Measurements from ENCODE around the gene ZFP91. TPM values are rescaled to one million over a fixed set of nuclear protein-coding genes. Genes with fewer than 3 reads are reported as not detected.

ZFP91 gene
- total RNA-seq, 2 experiments from 2014 or later, result 46.5 to 46.7 TPM

- CTCF ChIA-PET, result no interaction called here
Observed at GRCh38 chr11:58649623-58650022, 70.8 kb downstream of the ZFP91 start.

DNA sequence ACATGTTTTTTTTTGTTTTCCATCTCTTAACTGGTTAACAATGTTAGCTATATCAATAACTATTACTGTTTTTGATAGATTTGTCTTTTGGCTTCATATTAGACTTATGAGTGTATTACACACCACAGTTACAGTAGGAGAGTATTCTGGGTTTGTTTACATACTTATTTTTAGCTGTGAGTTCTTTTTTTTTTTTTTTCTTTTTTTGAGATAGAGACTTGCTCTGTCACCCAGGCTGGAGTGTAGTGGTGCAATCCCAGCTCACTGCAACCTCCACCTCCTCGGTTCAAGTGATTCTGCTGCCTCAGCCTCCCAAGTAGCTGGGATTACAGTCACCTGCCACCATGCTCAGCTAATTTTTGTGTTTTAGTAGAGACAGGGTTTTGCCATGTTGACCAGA lies 71.6 kb downstream of the ZFP91 start:
- TF ChIP-seq, protein P1, sequence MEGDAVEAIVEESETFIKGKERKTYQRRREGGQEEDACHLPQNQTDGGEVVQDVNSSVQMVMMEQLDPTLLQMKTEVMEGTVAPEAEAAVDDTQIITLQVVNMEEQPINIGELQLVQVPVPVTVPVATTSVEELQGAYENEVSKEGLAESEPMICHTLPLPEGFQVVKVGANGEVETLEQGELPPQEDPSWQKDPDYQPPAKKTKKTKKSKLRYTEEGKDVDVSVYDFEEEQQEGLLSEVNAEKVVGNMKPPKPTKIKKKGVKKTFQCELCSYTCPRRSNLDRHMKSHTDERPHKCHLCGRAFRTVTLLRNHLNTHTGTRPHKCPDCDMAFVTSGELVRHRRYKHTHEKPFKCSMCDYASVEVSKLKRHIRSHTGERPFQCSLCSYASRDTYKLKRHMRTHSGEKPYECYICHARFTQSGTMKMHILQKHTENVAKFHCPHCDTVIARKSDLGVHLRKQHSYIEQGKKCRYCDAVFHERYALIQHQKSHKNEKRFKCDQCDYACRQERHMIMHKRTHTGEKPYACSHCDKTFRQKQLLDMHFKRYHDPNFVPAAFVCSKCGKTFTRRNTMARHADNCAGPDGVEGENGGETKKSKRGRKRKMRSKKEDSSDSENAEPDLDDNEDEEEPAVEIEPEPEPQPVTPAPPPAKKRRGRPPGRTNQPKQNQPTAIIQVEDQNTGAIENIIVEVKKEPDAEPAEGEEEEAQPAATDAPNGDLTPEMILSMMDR (IDR thresholded peaks at IDR 0.05), result no peak
- no peaks in the 10 kb centered on the region for H3K27me3 ChIP-seq (ENCODE audit: control insufficient read depth in 1 of 2, insufficient read depth in 2 of 2, low read length in 2 of 2)
- H3K27me3 Mint-ChIP-seq, result no peaks in the 10 kb centered on the region
- peaks cover 7% of the 10 kb centered on the region for H3K4me1 Mint-ChIP-seq (ENCODE audit: low read depth)
- H3K36me3 ChIP-seq (ENCODE audit: insufficient read depth, low read length), result no peaks in the 10 kb centered on the region
- ChIA-PET POLR2A (no interaction called here), CTCF (no interaction called here)
- H3K9me3 Mint-ChIP-seq, result no peaks in the 10 kb centered on the region
- H3K4me3 ChIP-seq (ENCODE audit: low read length), result no peak overlapping the region
- ATAC-seq (ENCODE audit: poor library complexity) (no peak), DNase-seq (no peak)
- H3K4me1 ChIP-seq (ENCODE audit: insufficient read depth, low read length), result peaks cover 3% of the 10 kb centered on the region
- peaks cover 6% of the 10 kb centered on the region for H3K36me3 Mint-ChIP-seq (ENCODE audit: low read depth)
- H3K27ac ChIP-seq (ENCODE audit: low read depth in 1 of 2, low read length in 2 of 2), result no peak overlapping the region
- H3K27ac Mint-ChIP-seq, result no peak overlapping the region
- H3K4me3 Mint-ChIP-seq, result no peak overlapping the region
- intact Hi-C loops (cut with DNase I, micrococcal nuclease), result loop anchor here (5.0 to 10.0 kb wide), 4 partner anchors 274 to 507 kb away; no protein-coding TSS in a partner anchor
- peaks cover 3 to 12% of the 10 kb centered on the region in 2 experiments for H3K9me3 ChIP-seq (ENCODE audit: control insufficient read depth in 1 of 2, insufficient read depth in 1 of 2, low read length in 2 of 2)

More at GRCh38 chr11:58649623-58650022, 70.8 kb downstream of the ZFP91 start:
- H3K36me3 Mint-ChIP-seq (ENCODE audit: low read depth), result peaks cover 6% of the 10 kb centered on the region
- DNase-seq (no peak), ATAC-seq (ENCODE audit: poor library complexity) (no peak)
- peaks cover 7% of the 10 kb centered on the region for H3K4me1 Mint-ChIP-seq (ENCODE audit: low read depth)
- POLR2A ChIA-PET, result no interaction called here
- no peaks in the 10 kb centered on the region for H3K27me3 Mint-ChIP-seq
- TF ChIP-seq, protein P1 (IDR thresholded peaks at IDR 0.05), result no peak
- no peak overlapping the region for H3K4me3 ChIP-seq (ENCODE audit: low read length)
- peaks cover 3% of the 10 kb centered on the region for H3K4me1 ChIP-seq (ENCODE audit: insufficient read depth, low read length)
- H3K36me3 ChIP-seq (ENCODE audit: insufficient read depth, low read length), result no peaks in the 10 kb centered on the region
- H3K4me3 Mint-ChIP-seq, result no peak overlapping the region
- H3K27me3 ChIP-seq (ENCODE audit: control insufficient read depth in 1 of 2, insufficient read depth in 2 of 2, low read length in 2 of 2), result no peaks in the 10 kb centered on the region
- H3K9me3 Mint-ChIP-seq, result no peaks in the 10 kb centered on the region
- no peak overlapping the region for H3K27ac Mint-ChIP-seq
- intact Hi-C loops (cut with DNase I, micrococcal nuclease), result loop anchor here (5.0 to 10.0 kb wide), 4 partner anchors 275 to 508 kb away; no protein-coding TSS in a partner anchor
- H3K27ac ChIP-seq (ENCODE audit: low read depth in 1 of 2, low read length in 2 of 2), result no peak overlapping the region
- H3K9me3 ChIP-seq (ENCODE audit: control insufficient read depth in 1 of 2, insufficient read depth in 1 of 2, low read length in 2 of 2), result peaks cover 5 to 16% of the 10 kb centered on the region in 2 experiments

DNA sequence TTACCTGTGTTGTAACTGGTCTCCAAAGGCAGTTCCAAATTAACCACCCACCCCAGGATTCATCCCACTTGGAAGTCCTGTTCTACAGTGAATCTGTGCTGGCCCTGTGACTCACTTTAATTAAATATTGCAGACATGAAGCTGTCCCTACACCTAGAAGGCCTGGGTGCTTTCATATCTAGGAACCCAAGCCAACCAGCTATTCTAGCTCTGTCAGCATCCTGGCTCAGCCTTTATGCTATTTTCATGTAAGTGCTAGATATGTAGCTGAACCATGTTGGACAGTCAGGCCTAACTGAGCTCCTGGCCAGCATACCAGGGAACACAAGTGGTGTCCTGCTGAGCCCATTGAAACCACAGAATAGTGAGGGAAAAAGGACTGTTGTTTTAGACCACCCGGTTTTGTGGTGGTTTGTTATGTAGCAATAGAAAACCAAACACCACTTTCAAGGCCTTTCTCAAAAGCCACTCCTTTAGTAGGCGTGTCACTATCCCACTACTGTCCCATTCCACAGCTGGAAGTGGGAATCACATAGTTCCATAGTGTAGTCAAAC lies 73.9 kb downstream of the ZFP91 start:
- no peak overlapping the region for H3K4me3 ChIP-seq (ENCODE audit: low read length)
- intact Hi-C loops (cut with DNase I, micrococcal nuclease), result loop anchor here (5.0 to 10.0 kb wide), 4 partner anchors 272 to 504 kb away; no protein-coding TSS in a partner anchor
- H3K27me3 ChIP-seq (ENCODE audit: control insufficient read depth in 1 of 2, insufficient read depth in 2 of 2, low read length in 2 of 2), result no peaks in the 10 kb centered on the region
- no peak overlapping the region for H3K27ac Mint-ChIP-seq
- no peaks in the 10 kb centered on the region for H3K27me3 Mint-ChIP-seq
- no peaks in the 10 kb centered on the region for H3K36me3 Mint-ChIP-seq (ENCODE audit: low read depth)
- H3K4me1 ChIP-seq (ENCODE audit: insufficient read depth, low read length), result peaks cover 3% of the 10 kb centered on the region
- TF ChIP-seq, protein P1 (IDR thresholded peaks at IDR 0.05), result no peak
- ChIA-PET CTCF (interaction anchor here (1.3 kb wide), 1 partner anchor 483 kb away, joined by 6 read pairs; no protein-coding TSS in a partner anchor), POLR2A (interaction anchor here (1.0 to 1.2 kb wide), 2 partner anchors 12 to 136 kb away, joined by 4 to 7 read pairs; no protein-coding TSS in a partner anchor)
- H3K4me3 Mint-ChIP-seq, result no peak overlapping the region
- ATAC-seq (ENCODE audit: poor library complexity) (no peak), DNase-seq (no peak)
- H3K36me3 ChIP-seq (ENCODE audit: insufficient read depth, low read length), result no peaks in the 10 kb centered on the region
- no peak overlapping the region for H3K27ac ChIP-seq (ENCODE audit: low read depth in 1 of 2, low read length in 2 of 2)
- H3K4me1 Mint-ChIP-seq (ENCODE audit: low read depth), result peaks cover 7% of the 10 kb centered on the region
- H3K9me3 Mint-ChIP-seq, result no peaks in the 10 kb centered on the region
- no peaks in the 10 kb centered on the region for H3K9me3 ChIP-seq (ENCODE audit: control insufficient read depth in 1 of 2, insufficient read depth in 1 of 2, low read length in 2 of 2)

Measured in CD4-positive, alpha-beta T cell (primary cell).